ENCODE data around the gene DOCK1.

The DOCK1 gene

GRCh38 chr10:127119936-127120335, 214.7 kb downstream of the DOCK1 start:
- H3K9ac ChIP-seq (ENCODE audit: low read length): no peak overlapping the region
- H3K4me3 ChIP-seq (ENCODE audit: low read length): no peak overlapping the region
- no peaks in the 10 kb centered on the region for H3K9me3 ChIP-seq (replicated peaks; ENCODE audit: insufficient read depth, low read length)
- no peaks in the 10 kb centered on the region for H3K36me3 ChIP-seq (replicated peaks; ENCODE audit: insufficient read depth, low read length)
- no peak overlapping the region for H3K4me2 ChIP-seq (ENCODE audit: low read depth, low read length)
- DNase-seq: no peak
- H3K27ac ChIP-seq (ENCODE audit: low read length): no peak overlapping the region
- no peaks in the 10 kb centered on the region for H3K27me3 ChIP-seq (replicated peaks; ENCODE audit: insufficient read depth, low read length)
- no peaks in the 10 kb centered on the region for H3K9me2 ChIP-seq (replicated peaks; ENCODE audit: insufficient read depth, low read length)
- no peaks in the 10 kb centered on the region for H3F3A ChIP-seq (ENCODE audit: insufficient read depth, low read length)
- no peaks in the 10 kb centered on the region for H4K20me1 ChIP-seq (ENCODE audit: insufficient read depth, low read length)
- no peak for TF ChIP-seq CTCF (IDR thresholded peaks at IDR 0.05; ENCODE audit: low read length)
- no peak for TF ChIP-seq EZH2 (optimal IDR thresholded peaks at IDR 0.05; ENCODE audit: low read depth, low read length)
- TF ChIP-seq EZH2phosphoT487 (IDR thresholded peaks at IDR 0.05; ENCODE audit: low read length): no peak
- no peaks in the 10 kb centered on the region for H3K4me1 ChIP-seq (ENCODE audit: low read length)
- no peaks in the 10 kb centered on the region for H3K79me2 ChIP-seq (ENCODE audit: low read length)
- H2AFZ ChIP-seq (ENCODE audit: low read length): no peak overlapping the region

- H4K20me1 ChIP-seq (ENCODE audit: insufficient read depth, low read length): no peaks in the 10 kb centered on the region
- H3K4me1 ChIP-seq (ENCODE audit: low read length): no peaks in the 10 kb centered on the region
- no peak overlapping the region for H3K4me3 ChIP-seq (ENCODE audit: low read length)
- no peaks in the 10 kb centered on the region for H3K36me3 ChIP-seq (replicated peaks; ENCODE audit: insufficient read depth, low read length)
- H3K27ac ChIP-seq (ENCODE audit: low read length): no peak overlapping the region
- no peak for DNase-seq
- TF ChIP-seq CTCF (IDR thresholded peaks at IDR 0.05; ENCODE audit: low read length) (no peak), EZH2 (optimal IDR thresholded peaks at IDR 0.05; ENCODE audit: low read depth, low read length) (no peak), EZH2phosphoT487 (IDR thresholded peaks at IDR 0.05; ENCODE audit: low read length) (no peak)
- no peaks in the 10 kb centered on the region for H3K79me2 ChIP-seq (ENCODE audit: low read length)
- no peaks in the 10 kb centered on the region for H3K27me3 ChIP-seq (replicated peaks; ENCODE audit: insufficient read depth, low read length)
- H3K4me2 ChIP-seq (ENCODE audit: low read depth, low read length): no peak overlapping the region
- H3F3A ChIP-seq (ENCODE audit: insufficient read depth, low read length): no peaks in the 10 kb centered on the region
- H3K9ac ChIP-seq (ENCODE audit: low read length): no peak overlapping the region
- H2AFZ ChIP-seq (ENCODE audit: low read length): no peak overlapping the region
- no peaks in the 10 kb centered on the region for H3K9me3 ChIP-seq (replicated peaks; ENCODE audit: insufficient read depth, low read length)
- H3K9me2 ChIP-seq (replicated peaks; ENCODE audit: insufficient read depth, low read length): no peaks in the 10 kb centered on the region
These were observed 217.6 kb downstream of the DOCK1 start for GRCh38 chr10:127122831-127123230.

- Histone ChIP-seq H3F3A (ENCODE audit: insufficient read depth, low read length) (no peaks in the 10 kb centered on the region), H3K9me3 (replicated peaks; ENCODE audit: insufficient read depth, low read length) (no peaks in the 10 kb centered on the region), H3K4me2 (ENCODE audit: low read depth, low read length) (no peak overlapping the region), H3K27me3 (replicated peaks; ENCODE audit: insufficient read depth, low read length) (no peaks in the 10 kb centered on the region), H3K27ac (ENCODE audit: low read length) (no peak overlapping the region), H3K9ac (ENCODE audit: low read length) (no peak overlapping the region), H3K4me3 (ENCODE audit: low read length) (no peak overlapping the region), H2AFZ (ENCODE audit: low read length) (no peak overlapping the region), H3K36me3 (replicated peaks; ENCODE audit: insufficient read depth, low read length) (no peaks in the 10 kb centered on the region), H3K9me2 (replicated peaks; ENCODE audit: insufficient read depth, low read length) (no peaks in the 10 kb centered on the region), H3K4me1 (ENCODE audit: low read length) (no peaks in the 10 kb centered on the region), H4K20me1 (ENCODE audit: insufficient read depth, low read length) (no peaks in the 10 kb centered on the region), H3K79me2 (ENCODE audit: low read length) (no peaks in the 10 kb centered on the region)
- no peak for DNase-seq
- TF ChIP-seq EZH2 (optimal IDR thresholded peaks at IDR 0.05; ENCODE audit: low read depth, low read length) (no peak), CTCF (IDR thresholded peaks at IDR 0.05; ENCODE audit: low read length) (no peak), EZH2phosphoT487 (IDR thresholded peaks at IDR 0.05; ENCODE audit: low read length) (no peak)
These were observed 218.4 kb downstream of the DOCK1 start for GRCh38 chr10:127123626-127124025.

Measured in MM.1S (cell line).